Measurements from ENCODE around the gene PLA2G4E. TPM values are rescaled to one million over a fixed set of nuclear protein-coding genes. Genes with fewer than 3 reads are reported as not detected.

Gene PLA2G4E
- total RNA-seq, 1 experiment from 2014 or later: not detected

- Histone ChIP-seq H4K20me1 (ENCODE audit: insufficient read depth) (no peaks in the 10 kb centered on the region), H3K9me3 (ENCODE audit: control insufficient read depth in 1 of 2, insufficient read depth in 1 of 2, low read depth in 1 of 2, low read length in 2 of 2) (no peaks in the 10 kb centered on the region), H2AFZ (ENCODE audit: low read depth, low read length, poor library complexity, severe bottlenecking) (no peak overlapping the region), H3K4me3 (replicated peaks in 1 of 2; ENCODE audit: low read depth in 1 of 2, low read length in 2 of 2) (no peak overlapping the region), H3K27me3 (ENCODE audit: insufficient read depth, low read length) (no peaks in the 10 kb centered on the region), H3K79me2 (ENCODE audit: insufficient read depth, low read length) (no peaks in the 10 kb centered on the region), H3K36me3 (ENCODE audit: control insufficient read depth in 1 of 2, insufficient read depth in 2 of 2, low read length in 2 of 2) (no peaks in the 10 kb centered on the region), H3K27ac (ENCODE audit: low read depth, low read length) (no peak overlapping the region), H3K4me1 (ENCODE audit: control insufficient read depth in 1 of 2, insufficient read depth in 2 of 2, low read length in 2 of 2) (peaks cover 0 to 4% of the 10 kb centered on the region in 2 experiments; a peak in 2 of 4 replicates), H3K9ac (ENCODE audit: low read length) (no peak overlapping the region), H3K4me2 (ENCODE audit: low read length) (no peak overlapping the region), H3K9me2 (ENCODE audit: insufficient read depth) (no peaks in the 10 kb centered on the region)
- no peak for TF ChIP-seq SRF (IDR thresholded peaks at IDR 0.05; ENCODE audit: low read depth)
- no peak for TF ChIP-seq CTCF (IDR thresholded peaks at IDR 0.05 in 2 of 3, conservative IDR thresholded peaks at IDR 0.05 in 1 of 3; ENCODE audit: borderline replicate concordance in 1 of 3, insufficient read depth in 1 of 3, low read depth in 2 of 3, low read length in 2 of 3)
- TF ChIP-seq ELF1 (IDR thresholded peaks at IDR 0.05; ENCODE audit: borderline replicate concordance, low read depth): no peak
- TF ChIP-seq SP1 (IDR thresholded peaks at IDR 0.05; ENCODE audit: low read depth): no peak
- TF ChIP-seq ZBTB33 (IDR thresholded peaks at IDR 0.05; ENCODE audit: extremely low read depth, insufficient replicate concordance, low read length): no peak
- TF ChIP-seq POLR2A (IDR thresholded peaks at IDR 0.05; ENCODE audit: borderline replicate concordance, extremely low read depth, insufficient read depth, insufficient read length): no peak
- TF ChIP-seq TCF7L2 (IDR thresholded peaks at IDR 0.05; ENCODE audit: borderline replicate concordance, extremely low read depth, insufficient read depth, insufficient read length): no peak
- TF ChIP-seq SIN3A (IDR thresholded peaks at IDR 0.05; ENCODE audit: low read depth): no peak
- ChIA-PET CTCF (interaction anchor here (0.9 kb wide), 1 partner anchor 75 kb away, joined by 4 read pairs; no protein-coding TSS in a partner anchor), POLR2A (interaction anchor here (1.5 kb wide), 1 partner anchor 10 kb away, joined by 8 read pairs; the partner anchor contains the start of gene EHD4), RAD21 (ENCODE audit: low non-redundant PET in 1 of 2, low total read pairs in 2 of 2, uncharacterized antibody in 2 of 2, unreplicated experiment in 2 of 2) (no interaction called here)
- ATAC-seq (no peak), DNase-seq (ENCODE audit: low read depth, low spot score) (no peak)
- BruUV-seq (replicated peaks): no TSS peak
- intact Hi-C loops (cut with micrococcal nuclease): no loop called here
These were observed 38.5 kb downstream of the PLA2G4E start for GRCh38 chr15:41982133-41982930.

Measured in HCT116 (cell line).